ENCODE results near the gene NOL7. TPM values are rescaled to one million over a fixed set of nuclear protein-coding genes. Genes with fewer than 3 reads are reported as not detected.

NOL7 gene
- total RNA-seq = 10 to 100 TPM; 12.9 to 68.2 (median 25.1) TPM
- long read RNA-seq, transcript NOL7-202 (8 exons, 1,184 nt) = major isoform, 8 of 12 reads
- long read RNA-seq, partial matches to known transcripts = 3 of 12 reads
- long read RNA-seq, other reads (novel, unspliced or antisense) = 0 of 12 reads

DNA sequence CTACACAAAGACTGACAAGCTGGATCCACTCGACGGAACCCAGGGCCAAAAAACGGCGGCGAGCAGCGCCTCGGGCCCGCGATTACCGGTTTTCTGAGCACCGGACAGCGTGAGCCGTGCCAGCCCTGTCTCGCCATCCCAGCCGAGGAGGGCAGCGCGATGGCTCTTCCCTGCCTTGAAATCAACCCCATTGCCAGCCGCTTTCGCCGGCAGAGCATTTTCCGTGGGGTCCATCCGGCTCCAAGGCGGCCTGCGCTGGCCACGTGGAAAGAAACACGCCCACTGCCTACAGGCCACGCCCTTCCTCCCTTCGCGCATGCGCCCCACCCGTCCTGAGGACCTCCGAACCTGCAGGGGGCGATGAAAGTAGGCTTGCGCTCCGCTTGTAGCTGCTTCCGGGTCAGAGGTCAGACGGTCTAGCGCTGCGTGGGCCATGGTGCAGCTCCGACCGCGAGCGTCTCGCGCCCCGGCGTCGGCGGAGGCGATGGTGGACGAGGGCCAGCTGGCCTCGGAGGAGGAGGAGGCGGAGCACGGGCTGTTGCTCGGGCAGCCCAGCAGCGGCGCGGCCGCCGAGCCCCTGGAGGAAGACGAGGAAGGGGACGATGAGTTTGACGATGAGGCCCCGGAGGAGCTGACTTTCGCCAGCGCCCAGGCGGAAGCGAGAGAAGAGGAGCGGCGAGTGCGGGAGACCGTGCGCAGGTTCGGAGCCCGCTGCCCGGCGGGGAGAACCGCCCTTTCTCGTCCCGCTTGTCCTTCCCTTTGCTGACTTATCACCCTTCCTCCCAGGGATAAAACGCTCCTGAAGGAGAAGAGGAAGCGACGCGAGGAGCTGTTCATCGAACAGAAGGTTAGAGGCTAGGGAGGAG lies at the start of gene NOL7:
NOL7 (plus strand) TSS at position 410 of the 866 bp plus-strand sequence; CDS start at position 434, 24 bp downstream.
- DNase-seq (peak; percentile 97 to 99 (median 98)), ATAC-seq (peak; percentile 94 to 98 (median 96))
- Histone ChIP-seq H3K4me3 (peak within 1 kb of the TSS; percentile 84 to 93 (median 92)), H3K9me3 (no peaks in the 10 kb centered on the region), H3K36me3 (peaks cover 0 to 26% (median 12%) of the 10 kb centered on the region in 4 donors), H3K4me1 (peaks cover 0 to 9% (median 2%) of the 10 kb centered on the region in 4 donors), H3K27ac (peak within 1 kb of the TSS; percentile 68 to 78 (median 77)), H3K27me3 (no peaks in the 10 kb centered on the region)
- intact Hi-C loops (cut with DNase I) = no loop called here
- peak; percentile 85 for TF ChIP-seq POLR2A (IDR thresholded peaks at IDR 0.05)
- TF ChIP-seq, protein P1, sequence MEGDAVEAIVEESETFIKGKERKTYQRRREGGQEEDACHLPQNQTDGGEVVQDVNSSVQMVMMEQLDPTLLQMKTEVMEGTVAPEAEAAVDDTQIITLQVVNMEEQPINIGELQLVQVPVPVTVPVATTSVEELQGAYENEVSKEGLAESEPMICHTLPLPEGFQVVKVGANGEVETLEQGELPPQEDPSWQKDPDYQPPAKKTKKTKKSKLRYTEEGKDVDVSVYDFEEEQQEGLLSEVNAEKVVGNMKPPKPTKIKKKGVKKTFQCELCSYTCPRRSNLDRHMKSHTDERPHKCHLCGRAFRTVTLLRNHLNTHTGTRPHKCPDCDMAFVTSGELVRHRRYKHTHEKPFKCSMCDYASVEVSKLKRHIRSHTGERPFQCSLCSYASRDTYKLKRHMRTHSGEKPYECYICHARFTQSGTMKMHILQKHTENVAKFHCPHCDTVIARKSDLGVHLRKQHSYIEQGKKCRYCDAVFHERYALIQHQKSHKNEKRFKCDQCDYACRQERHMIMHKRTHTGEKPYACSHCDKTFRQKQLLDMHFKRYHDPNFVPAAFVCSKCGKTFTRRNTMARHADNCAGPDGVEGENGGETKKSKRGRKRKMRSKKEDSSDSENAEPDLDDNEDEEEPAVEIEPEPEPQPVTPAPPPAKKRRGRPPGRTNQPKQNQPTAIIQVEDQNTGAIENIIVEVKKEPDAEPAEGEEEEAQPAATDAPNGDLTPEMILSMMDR (IDR thresholded peaks at IDR 0.05) = peak; percentile 92 to 99 (median 96)
- 0% methylated on average over 30 of the region's 85 CpGs for WGBS (ENCODE audit: insufficient coverage, low coverage, low lambda C conversion rate, missing lambda C conversion rate)

GRCh38 chr6:13565921-13566320 lies 49.2 kb upstream of the NOL7 start:
- Histone ChIP-seq H3K27ac (peak overlapping the region in 1 of 3 donors; percentile 36), H3K27me3 (no peaks in the 10 kb centered on the region), H3K9me3 (no peaks in the 10 kb centered on the region), H3K4me1 (peaks cover 0 to 46% (median 12%) of the 10 kb centered on the region in 4 donors), H3K36me3 (no peaks in the 10 kb centered on the region), H3K4me3 (no peak overlapping the region)
- intact Hi-C loops (cut with DNase I) = no loop called here
- ATAC-seq (no peak), DNase-seq (no peak)
- 96% methylated on average over 4 of the region's 4 CpGs for WGBS (ENCODE audit: insufficient coverage, low coverage, low lambda C conversion rate, missing lambda C conversion rate)
- TF ChIP-seq, protein P1 (IDR thresholded peaks at IDR 0.05) = no peak
- no peak for TF ChIP-seq POLR2A (IDR thresholded peaks at IDR 0.05)

GRCh38 chr6:13566500-13566899 lies 48.6 kb upstream of the NOL7 start:
- H3K4me3 ChIP-seq = no peak overlapping the region
- H3K9me3 ChIP-seq = no peaks in the 10 kb centered on the region
- H3K4me1 ChIP-seq = peaks cover 0 to 40% (median 10%) of the 10 kb centered on the region in 4 donors
- H3K36me3 ChIP-seq = no peaks in the 10 kb centered on the region
- TF ChIP-seq, protein P1 (IDR thresholded peaks at IDR 0.05) = no peak
- TF ChIP-seq POLR2A (IDR thresholded peaks at IDR 0.05) = no peak
- no peak for DNase-seq
- intact Hi-C loops (cut with DNase I) = no loop called here
- no peaks in the 10 kb centered on the region for H3K27me3 ChIP-seq
- 75% methylated on average over 2 of the region's 3 CpGs for WGBS (ENCODE audit: insufficient coverage, low coverage, low lambda C conversion rate, missing lambda C conversion rate)
- ATAC-seq = peak in 3 of 4 donors; percentile 7 to 52 (median 14)
- H3K27ac ChIP-seq = peak overlapping the region in 1 of 3 donors; percentile 36

GRCh38 chr6:13568970-13569369 lies 46.2 kb upstream of the NOL7 start:
- H3K36me3 ChIP-seq = no peaks in the 10 kb centered on the region
- H3K27me3 ChIP-seq = no peaks in the 10 kb centered on the region
- DNase-seq = peak in 2 of 3 donors; percentile 65 to 69
- intact Hi-C loops (cut with DNase I) = no loop called here
- peak; percentile 14 to 68 (median 30) for ATAC-seq
- no peaks in the 10 kb centered on the region for H3K9me3 ChIP-seq
- WGBS (ENCODE audit: insufficient coverage, low coverage, low lambda C conversion rate, missing lambda C conversion rate) = 51% methylated on average over 5 of the region's 5 CpGs
- TF ChIP-seq, protein P1 (IDR thresholded peaks at IDR 0.05) = no peak
- TF ChIP-seq POLR2A (IDR thresholded peaks at IDR 0.05) = no peak
- H3K4me3 ChIP-seq = no peak overlapping the region
- peak overlapping the region in 1 of 3 donors; percentile 74 for H3K27ac ChIP-seq
- peaks cover 0 to 45% (median 5%) of the 10 kb centered on the region in 4 donors for H3K4me1 ChIP-seq
